ENCODE results near the gene LTBP2. TPM values are rescaled to one million over a fixed set of nuclear protein-coding genes. Genes with fewer than 3 reads are reported as not detected.

The LTBP2 gene
- total RNA-seq, 1 donor from 2014 or later, result 1.9 TPM

- peaks cover 4% of the 10 kb centered on the region for H3K4me1 Mint-ChIP-seq (ENCODE audit: unreplicated experiment)
- no peak for DNase-seq (ENCODE audit: low spot score)
- H3K27me3 Mint-ChIP-seq (ENCODE audit: unreplicated experiment), result peaks cover 3% of the 10 kb centered on the region
- TF ChIP-seq, protein P1, sequence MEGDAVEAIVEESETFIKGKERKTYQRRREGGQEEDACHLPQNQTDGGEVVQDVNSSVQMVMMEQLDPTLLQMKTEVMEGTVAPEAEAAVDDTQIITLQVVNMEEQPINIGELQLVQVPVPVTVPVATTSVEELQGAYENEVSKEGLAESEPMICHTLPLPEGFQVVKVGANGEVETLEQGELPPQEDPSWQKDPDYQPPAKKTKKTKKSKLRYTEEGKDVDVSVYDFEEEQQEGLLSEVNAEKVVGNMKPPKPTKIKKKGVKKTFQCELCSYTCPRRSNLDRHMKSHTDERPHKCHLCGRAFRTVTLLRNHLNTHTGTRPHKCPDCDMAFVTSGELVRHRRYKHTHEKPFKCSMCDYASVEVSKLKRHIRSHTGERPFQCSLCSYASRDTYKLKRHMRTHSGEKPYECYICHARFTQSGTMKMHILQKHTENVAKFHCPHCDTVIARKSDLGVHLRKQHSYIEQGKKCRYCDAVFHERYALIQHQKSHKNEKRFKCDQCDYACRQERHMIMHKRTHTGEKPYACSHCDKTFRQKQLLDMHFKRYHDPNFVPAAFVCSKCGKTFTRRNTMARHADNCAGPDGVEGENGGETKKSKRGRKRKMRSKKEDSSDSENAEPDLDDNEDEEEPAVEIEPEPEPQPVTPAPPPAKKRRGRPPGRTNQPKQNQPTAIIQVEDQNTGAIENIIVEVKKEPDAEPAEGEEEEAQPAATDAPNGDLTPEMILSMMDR (IDR thresholded peaks at IDR 0.05; ENCODE audit: unreplicated experiment), result no peak
- H3K27ac Mint-ChIP-seq (ENCODE audit: unreplicated experiment), result no peak overlapping the region
- no peaks in the 10 kb centered on the region for H3K9me3 Mint-ChIP-seq (ENCODE audit: unreplicated experiment)
- H3K4me3 Mint-ChIP-seq (ENCODE audit: unreplicated experiment), result no peak overlapping the region
- H3K36me3 Mint-ChIP-seq (ENCODE audit: low read depth, unreplicated experiment), result peaks cover 3% of the 10 kb centered on the region
Measured at GRCh38 chr14:74533576-74533975, 78.5 kb downstream of the LTBP2 start.

DNA sequence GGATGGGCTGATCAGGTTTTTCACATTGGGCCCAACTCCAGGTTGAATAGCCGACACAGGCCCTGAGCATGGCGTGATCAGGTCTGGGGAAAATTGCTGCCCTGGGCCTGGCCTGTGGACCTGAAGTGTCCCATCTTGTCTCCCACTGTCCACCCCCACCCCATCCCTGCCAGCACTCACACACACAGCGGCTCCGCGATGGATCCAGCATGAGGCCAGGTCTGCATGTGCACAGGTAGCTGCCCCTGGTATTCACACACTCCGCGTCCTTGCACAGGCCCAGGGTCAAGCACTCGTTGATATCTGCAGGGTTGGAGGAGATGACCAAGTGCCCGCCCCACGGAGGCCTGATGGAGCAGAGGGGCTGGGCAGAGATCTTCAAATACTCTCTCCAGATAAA is 79.8 kb downstream of the LTBP2 start:
- DNase-seq (ENCODE audit: low spot score), result no peak
- no peak overlapping the region for H3K27ac Mint-ChIP-seq (ENCODE audit: unreplicated experiment)
- H3K27me3 Mint-ChIP-seq (ENCODE audit: unreplicated experiment), result peaks cover 5% of the 10 kb centered on the region
- H3K4me1 Mint-ChIP-seq (ENCODE audit: unreplicated experiment), result peaks cover 13% of the 10 kb centered on the region
- H3K9me3 Mint-ChIP-seq (ENCODE audit: unreplicated experiment), result no peaks in the 10 kb centered on the region
- TF ChIP-seq, protein P1 (IDR thresholded peaks at IDR 0.05; ENCODE audit: unreplicated experiment), result no peak
- no peak overlapping the region for H3K4me3 Mint-ChIP-seq (ENCODE audit: unreplicated experiment)
- H3K36me3 Mint-ChIP-seq (ENCODE audit: low read depth, unreplicated experiment), result no peaks in the 10 kb centered on the region

DNA sequence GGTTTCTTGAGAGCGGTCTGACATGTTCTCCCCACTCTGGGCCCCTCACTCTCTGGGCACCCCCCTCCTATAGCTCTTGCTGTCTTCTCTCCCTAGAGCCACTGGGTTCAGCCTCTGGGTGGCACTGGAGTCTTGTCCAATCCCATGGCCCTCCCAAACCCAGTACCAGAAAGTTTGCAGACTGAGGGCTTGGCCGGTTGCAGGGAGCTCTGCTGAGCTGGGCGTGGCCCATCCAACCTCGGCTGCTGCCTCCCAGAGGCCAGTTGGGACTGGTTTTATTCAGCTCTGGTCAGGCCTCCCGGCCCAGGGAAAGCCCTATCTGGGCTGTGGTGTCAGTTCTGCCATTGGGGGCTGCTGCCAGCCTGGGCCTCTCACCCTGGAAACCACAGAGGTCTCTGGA is 80.6 kb downstream of the LTBP2 start:
- TF ChIP-seq, protein P1 (IDR thresholded peaks at IDR 0.05; ENCODE audit: unreplicated experiment), result no peak
- Mint-ChIP-seq H3K4me1 (ENCODE audit: unreplicated experiment) (peaks cover 21% of the 10 kb centered on the region), H3K9me3 (ENCODE audit: unreplicated experiment) (no peaks in the 10 kb centered on the region), H3K4me3 (ENCODE audit: unreplicated experiment) (no peak overlapping the region), H3K27ac (ENCODE audit: unreplicated experiment) (no peak overlapping the region), H3K27me3 (ENCODE audit: unreplicated experiment) (peaks cover 5% of the 10 kb centered on the region), H3K36me3 (ENCODE audit: low read depth, unreplicated experiment) (no peaks in the 10 kb centered on the region)
- no peak for DNase-seq (ENCODE audit: low spot score)

DNA sequence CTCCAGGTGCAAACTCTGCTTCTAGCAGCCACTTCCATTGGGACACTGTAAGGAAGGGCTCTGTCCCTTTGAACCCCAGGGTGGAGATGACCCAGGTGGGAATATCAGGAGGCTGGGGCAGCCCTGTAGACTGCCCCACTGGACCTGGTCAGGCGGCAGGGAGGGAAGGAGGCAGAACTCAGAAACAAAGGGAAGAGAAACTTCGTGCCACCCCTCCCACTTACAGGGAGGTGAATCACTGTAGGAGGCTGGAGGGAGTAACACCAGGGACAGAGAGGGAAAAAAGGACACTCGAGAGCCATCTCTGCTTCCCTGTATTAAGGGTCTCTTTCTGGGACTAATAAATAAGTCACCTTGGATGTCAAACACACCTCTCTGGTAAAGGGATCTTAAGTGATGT is 81.0 kb downstream of the LTBP2 start:
- no peak overlapping the region for H3K27ac Mint-ChIP-seq (ENCODE audit: unreplicated experiment)
- no peak for DNase-seq (ENCODE audit: low spot score)
- TF ChIP-seq, protein P1 (IDR thresholded peaks at IDR 0.05; ENCODE audit: unreplicated experiment), result no peak
- H3K4me1 Mint-ChIP-seq (ENCODE audit: unreplicated experiment), result peaks cover 25% of the 10 kb centered on the region
- H3K9me3 Mint-ChIP-seq (ENCODE audit: unreplicated experiment), result no peaks in the 10 kb centered on the region
- H3K27me3 Mint-ChIP-seq (ENCODE audit: unreplicated experiment), result peaks cover 5% of the 10 kb centered on the region
- no peaks in the 10 kb centered on the region for H3K36me3 Mint-ChIP-seq (ENCODE audit: low read depth, unreplicated experiment)
- no peak overlapping the region for H3K4me3 Mint-ChIP-seq (ENCODE audit: unreplicated experiment)

DNA sequence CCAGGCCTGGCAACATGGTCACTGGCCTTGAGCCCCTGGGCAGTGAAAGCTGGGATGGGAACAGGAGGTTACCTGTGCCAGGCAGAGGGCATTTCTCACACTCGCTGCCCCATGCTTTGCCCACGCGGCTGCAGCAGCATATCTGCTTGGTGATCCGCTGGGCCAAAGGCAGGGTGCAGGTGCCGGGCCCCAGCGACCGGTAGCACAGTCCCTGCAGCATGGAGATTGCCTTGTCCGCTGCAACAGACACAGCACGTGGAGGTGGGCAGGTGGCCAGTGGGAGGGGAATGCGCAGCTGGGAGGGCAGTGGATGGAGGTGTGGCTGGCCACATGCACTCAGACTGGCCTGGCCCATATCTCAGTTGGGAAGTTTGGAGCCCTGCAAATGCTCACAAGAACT is 83.2 kb downstream of the LTBP2 start:
- no peak overlapping the region for H3K4me3 Mint-ChIP-seq (ENCODE audit: unreplicated experiment)
- no peak overlapping the region for H3K27ac Mint-ChIP-seq (ENCODE audit: unreplicated experiment)
- H3K9me3 Mint-ChIP-seq (ENCODE audit: unreplicated experiment), result no peaks in the 10 kb centered on the region
- peaks cover 27% of the 10 kb centered on the region for H3K4me1 Mint-ChIP-seq (ENCODE audit: unreplicated experiment)
- peaks cover 9% of the 10 kb centered on the region for H3K27me3 Mint-ChIP-seq (ENCODE audit: unreplicated experiment)
- no peak for DNase-seq (ENCODE audit: low spot score)
- TF ChIP-seq, protein P1 (IDR thresholded peaks at IDR 0.05; ENCODE audit: unreplicated experiment), result no peak
- H3K36me3 Mint-ChIP-seq (ENCODE audit: low read depth, unreplicated experiment), result no peaks in the 10 kb centered on the region
